IPS-18c (cell line): ENCODE data around the gene ZBTB48.
"Not testable (repeated sequence)": the region's sequence is repeated elsewhere in the genome, so short reads cannot be mapped to it uniquely, and the experiment has no call there.

ENCODE experiments used
- H3K4me3 ChIP-seq: 2 replicates; pipeline ENCODE4 v1.7.0; 2013; ENCODE audit warnings: low read depth, mild to moderate bottlenecking, low read length, moderate library complexity; ENCODE audit not compliant: insufficient read depth
- H3K9me3 ChIP-seq: one replicate; pipeline ENCODE4 v1.6.1; 2013; ENCODE audit warnings: mild to moderate bottlenecking, low read length, moderate library complexity; ENCODE audit not compliant: control insufficient read depth, insufficient read depth

Gene ZBTB48

DNA sequence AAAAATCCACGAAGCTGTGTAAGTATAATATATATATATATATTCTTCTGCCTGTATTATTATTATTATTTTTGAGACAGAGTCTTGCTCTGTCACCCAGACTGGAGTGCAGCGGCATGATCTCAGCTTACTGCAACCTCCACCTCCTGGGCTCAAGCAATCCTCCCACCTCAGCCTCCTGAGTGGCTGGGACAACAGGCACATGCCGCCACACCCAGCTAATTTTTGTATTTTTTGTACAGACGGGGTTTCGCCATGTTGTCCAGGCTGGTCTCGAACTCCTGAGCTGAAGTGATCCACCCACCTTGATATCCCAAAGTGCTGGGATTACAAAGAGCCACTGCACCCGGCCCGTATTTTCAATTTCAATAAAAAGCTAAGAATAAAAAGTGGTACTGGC lies 20.2 kb downstream of the ZBTB48 start:
- not testable (repeated sequence) for H3K4me3 ChIP-seq, H3K9me3 ChIP-seq

DNA sequence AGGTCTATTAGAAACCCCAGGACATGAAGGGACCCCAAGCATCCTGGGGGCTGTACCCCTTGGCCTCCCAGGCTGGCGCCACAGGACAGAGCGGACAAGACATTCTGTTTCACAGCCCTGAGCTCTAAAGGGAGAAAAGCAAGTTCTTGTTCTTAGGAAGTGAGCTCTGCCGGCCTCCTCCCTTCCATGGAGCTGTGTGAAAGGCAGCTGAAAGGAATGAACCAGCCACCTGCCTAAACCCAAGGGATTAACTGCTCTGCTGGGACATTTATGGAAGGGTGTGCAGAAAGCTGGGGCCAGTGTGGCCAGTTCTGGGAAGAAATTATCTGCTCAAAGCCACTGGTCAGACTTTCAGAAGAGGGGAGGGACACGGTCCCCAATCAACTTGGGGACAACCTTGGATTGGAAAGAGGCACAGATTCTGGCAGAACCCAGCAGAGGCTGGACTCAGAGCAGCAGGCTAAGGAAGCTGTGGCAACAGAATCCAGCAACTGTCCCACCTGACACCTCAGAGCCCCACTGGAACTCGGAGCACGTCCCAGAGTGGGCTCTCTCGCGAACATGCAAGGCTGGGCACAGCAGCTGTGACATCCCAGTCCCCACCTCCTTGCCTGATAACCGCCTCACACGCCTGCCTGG lies 20.7 kb downstream of the ZBTB48 start:
- peaks cover 6% of the 10 kb centered on the region for H3K9me3 ChIP-seq
- peak overlapping the region; percentile 97 for H3K4me3 ChIP-seq

DNA sequence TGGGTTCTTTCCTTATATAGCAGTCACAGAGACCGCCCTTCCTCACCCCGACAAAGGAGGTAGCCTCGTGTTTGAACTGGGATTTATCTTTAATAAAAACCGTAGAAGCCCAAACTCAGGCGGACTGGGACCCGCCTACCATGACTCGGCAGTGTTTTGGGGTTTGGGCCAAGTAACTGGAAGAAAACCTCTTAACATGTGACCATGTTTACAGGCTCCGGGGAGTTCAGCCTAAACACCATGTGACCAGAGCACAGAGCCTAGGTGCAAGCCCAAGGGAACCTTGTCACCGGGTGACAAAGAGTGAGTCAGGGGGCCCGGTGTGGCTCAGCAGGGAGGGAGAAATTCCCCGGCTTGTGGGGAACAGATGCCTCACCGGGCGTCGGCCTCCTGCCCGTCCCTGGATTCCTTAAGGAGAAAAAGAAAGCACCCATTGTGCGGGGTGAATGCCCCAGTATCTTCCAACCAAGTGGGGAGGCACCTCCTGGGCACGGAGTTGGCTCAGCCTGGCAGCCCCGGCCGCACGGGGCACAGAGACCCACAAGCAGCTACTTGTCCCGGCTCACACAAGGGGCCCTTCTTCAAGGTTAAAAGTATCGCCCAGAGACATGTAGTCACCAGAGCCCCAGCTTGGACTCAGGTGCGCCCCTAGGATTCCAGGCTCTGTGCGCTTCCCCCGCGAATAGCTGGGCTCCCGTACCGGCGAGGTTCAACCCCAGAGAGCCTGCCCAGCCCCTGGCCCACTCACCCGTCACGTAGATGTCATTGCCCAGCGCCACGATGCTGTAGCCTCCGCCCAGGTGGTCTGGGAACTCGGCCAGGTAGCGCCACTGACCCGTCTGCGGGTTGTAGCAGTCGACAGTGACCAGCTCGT lies 21.5 kb downstream of the ZBTB48 start:
- H3K9me3 ChIP-seq, result peaks cover 6% of the 10 kb centered on the region
- peak overlapping the region; percentile 97 for H3K4me3 ChIP-seq

DNA sequence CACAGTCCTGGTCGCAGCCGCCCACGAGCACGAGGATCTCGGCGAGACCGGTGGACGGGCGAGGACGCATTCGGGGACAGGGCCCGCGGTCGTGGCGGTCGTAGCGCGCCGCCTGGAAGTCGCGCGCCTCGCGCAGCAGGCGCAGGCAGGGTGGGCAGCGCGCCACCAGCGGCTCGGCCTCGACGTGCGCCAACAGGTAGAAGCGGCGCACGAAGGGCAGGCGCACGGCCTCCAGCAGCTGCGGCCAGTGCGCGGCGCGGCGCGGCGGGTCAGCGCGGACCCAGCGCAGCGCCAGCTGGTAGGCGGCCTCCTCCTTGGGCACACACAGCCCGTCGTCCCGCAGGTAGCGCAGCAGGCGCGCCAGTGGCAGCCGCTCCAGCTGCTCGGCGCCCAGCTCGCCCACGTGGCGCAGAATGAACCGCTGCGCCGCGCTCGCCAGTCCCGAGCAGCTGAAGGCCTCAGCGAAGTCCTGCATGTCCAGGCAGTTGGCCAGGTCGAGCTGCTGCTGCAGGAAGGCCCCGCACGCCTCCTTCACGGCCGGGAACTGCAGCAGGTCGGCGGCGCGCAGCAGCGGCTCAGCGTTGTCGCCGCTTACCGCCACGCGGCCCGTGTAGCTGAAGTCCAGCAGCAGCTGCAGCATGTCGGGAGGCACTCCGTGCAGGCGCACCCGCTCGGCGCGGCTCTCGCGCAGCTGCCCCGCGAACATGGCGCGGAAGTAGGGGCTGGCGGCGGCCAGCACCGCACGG lies 22.3 kb downstream of the ZBTB48 start:
- Histone ChIP-seq H3K4me3 (peak overlapping the region; percentile 97), H3K9me3 (peaks cover 6% of the 10 kb centered on the region)

DNA sequence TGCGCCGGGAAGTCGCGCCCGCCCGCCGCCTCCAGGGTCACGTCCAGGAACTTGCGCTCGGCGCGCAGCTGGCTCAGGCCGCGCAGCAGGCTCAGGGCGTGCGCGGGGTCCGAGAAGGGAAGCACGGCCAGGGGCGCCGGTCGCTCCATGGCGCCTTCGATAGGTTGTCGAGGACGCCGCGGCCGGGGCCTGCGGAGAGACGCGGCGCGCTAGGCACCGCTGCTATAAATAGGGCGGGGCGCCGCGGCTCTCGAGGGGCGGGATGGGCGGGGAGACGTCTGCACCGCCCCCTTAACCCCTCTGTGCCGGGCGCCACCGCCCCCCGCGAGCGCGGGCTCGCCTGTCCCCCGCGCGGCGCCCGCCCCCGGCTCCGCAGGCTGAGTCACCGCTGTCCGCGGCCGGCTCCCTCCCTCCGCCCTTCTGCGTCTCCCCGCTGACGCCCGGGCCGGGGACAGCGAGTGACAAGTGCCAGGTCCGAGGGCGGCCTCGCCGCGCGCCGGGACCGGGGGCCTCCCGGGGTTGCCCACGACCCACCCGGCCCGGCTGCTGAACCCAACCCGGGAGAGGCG lies 23.0 kb downstream of the ZBTB48 start, which contains the start of gene KLHL21:
Gene KLHL21, minus strand, starts transcription at position 201 of the 569 bp plus-strand sequence. Its CDS starts 52 bp downstream, at position 149.
- peak within 1 kb of the TSS; percentile 97 for H3K4me3 ChIP-seq
- H3K9me3 ChIP-seq, result peaks cover 8% of the 10 kb centered on the region

DNA sequence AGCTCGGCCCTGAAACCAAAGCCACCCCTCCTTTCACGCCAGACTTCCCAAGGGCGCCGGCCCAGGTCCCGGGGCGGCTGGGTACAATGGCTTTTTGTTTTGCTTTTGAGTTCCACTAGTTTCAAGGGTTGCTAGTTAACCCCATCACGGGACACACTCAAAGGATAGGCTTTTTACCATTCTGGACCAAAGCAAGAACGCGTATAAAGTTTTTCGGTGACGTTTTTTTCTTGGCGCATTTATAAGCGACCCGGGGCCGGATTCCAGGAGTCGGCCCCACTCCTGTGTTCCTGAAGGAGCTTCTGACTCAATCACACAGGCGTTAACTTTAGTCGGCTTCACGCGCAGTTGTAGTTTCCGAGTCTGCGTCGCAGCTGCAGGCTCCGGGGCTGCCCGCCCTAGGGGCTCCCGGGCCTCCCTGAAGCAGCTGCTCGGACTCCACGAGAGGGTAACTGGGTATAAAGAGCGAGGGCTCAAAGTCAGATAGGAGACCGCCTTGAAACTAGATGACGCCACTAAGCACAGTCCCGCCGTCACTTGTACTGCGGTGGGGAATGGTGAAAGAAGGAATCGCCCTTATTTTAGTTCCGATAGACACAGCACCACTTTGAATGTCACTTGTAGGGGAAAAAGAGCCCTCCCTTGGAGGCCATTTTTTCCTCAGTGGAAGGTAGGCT lies 23.6 kb downstream of the ZBTB48 start:
- peak overlapping the region; percentile 97 for H3K4me3 ChIP-seq
- H3K9me3 ChIP-seq, result peaks cover 8% of the 10 kb centered on the region

DNA sequence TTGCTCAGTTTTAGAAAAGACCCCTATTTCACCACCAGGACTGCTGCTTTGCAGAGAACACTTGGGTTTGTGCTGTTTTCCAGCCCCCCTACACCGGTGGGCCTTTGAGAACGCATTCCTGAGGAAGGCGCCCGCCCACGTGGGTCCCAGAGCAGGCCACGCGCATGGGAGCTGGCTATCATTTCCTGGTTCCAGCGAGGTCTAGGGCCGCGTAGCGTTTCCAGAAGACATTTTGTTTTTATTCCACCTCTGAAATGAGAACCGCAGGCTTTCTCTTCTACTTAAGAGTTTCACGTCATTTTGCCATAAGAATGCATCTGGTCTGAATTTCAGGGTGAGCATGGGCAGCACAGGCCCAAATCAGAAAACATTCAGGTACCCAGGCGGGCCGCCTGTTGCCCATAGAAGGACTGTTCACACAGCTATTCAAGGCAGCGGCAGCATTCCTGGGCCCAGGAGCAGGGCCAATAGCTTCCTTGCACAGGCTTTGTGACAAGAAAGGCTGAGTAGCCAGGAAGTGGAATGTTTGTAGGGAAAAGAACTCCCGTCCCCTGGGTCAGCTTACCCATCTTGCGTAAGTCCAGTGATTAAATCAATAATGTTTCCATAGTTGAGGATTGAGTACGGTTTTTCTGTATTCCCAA lies 24.2 kb downstream of the ZBTB48 start:
- Histone ChIP-seq H3K4me3 (peak overlapping the region; percentile 97), H3K9me3 (peaks cover 8% of the 10 kb centered on the region)

DNA sequence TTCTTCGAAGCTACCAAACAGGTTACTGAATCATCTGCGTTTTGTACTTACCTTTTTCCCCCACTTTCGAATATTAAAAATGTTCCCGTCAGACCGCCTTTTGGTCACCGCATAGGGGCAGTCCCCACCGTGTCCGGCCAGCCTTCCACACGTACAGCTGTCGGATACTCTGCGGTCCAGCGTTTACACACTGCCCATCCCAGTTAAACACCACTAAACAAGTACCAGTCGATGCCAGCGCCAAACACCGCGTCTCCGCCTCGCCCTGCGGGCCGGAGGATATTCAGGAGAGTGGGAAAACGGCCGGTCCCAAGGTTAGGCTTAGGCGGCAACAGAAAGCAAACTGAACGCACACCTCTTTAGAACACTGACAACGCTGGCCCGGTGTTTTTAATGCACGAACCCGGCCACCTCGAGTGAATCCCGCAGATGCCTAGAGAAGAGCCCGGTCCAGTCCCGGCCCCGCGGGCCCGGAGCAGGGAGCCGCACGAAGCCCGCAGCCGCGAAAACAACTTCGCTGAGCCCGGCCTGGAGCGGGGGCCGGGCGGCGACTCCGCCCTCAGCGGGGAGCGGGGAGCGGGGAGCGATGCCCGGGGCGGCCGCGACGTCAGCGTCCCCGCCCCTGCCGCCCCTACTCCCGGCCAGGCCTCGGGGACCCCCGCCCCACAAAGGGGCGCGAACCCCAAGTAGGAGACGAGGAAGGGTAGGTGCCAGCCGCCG lies 33.0 kb downstream of the ZBTB48 start:
- H3K9me3 ChIP-seq, result no peaks in the 10 kb centered on the region
- peak overlapping the region; percentile 77 for H3K4me3 ChIP-seq

DNA sequence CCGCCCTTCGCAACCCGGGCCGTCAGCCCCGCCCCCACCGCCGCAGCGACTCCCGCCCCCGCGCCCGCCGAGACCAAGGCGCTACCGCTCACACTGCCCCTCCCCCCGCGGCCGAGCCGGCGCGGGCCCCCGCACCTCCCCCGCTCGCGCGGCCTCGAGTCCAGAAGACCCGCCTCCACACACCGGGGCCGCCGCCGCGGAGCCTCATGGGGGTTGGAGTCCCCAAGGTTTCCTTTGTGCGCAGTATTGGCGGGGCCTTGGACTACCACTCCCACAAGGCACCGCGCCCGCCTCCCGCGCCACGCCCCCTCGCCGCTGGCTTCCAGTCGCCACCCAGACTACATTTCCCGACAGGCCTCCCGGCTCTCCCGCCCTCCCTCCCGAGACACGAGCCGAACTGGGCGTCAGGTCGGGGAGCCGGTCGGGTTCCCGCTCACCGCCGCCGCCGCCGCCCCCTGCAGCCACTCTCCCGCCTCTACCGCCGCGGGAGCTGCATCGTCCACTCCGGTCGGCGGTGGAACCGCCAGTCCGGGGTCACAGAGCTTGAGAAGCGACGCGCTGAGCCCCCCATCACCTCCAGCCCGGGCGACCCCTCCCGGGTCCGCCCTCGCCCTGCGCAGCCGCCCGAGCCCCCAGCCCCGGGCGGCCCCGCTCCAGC lies 33.7 kb downstream of the ZBTB48 start, which contains the start of gene PHF13:
Gene PHF13, plus strand, starts transcription at position 371 of the 658 bp plus-strand sequence. CDS start 336 bp downstream, outside the sequence.
- peak within 1 kb of the TSS; percentile 86 for H3K4me3 ChIP-seq
- H3K9me3 ChIP-seq, result no peaks in the 10 kb centered on the region

DNA sequence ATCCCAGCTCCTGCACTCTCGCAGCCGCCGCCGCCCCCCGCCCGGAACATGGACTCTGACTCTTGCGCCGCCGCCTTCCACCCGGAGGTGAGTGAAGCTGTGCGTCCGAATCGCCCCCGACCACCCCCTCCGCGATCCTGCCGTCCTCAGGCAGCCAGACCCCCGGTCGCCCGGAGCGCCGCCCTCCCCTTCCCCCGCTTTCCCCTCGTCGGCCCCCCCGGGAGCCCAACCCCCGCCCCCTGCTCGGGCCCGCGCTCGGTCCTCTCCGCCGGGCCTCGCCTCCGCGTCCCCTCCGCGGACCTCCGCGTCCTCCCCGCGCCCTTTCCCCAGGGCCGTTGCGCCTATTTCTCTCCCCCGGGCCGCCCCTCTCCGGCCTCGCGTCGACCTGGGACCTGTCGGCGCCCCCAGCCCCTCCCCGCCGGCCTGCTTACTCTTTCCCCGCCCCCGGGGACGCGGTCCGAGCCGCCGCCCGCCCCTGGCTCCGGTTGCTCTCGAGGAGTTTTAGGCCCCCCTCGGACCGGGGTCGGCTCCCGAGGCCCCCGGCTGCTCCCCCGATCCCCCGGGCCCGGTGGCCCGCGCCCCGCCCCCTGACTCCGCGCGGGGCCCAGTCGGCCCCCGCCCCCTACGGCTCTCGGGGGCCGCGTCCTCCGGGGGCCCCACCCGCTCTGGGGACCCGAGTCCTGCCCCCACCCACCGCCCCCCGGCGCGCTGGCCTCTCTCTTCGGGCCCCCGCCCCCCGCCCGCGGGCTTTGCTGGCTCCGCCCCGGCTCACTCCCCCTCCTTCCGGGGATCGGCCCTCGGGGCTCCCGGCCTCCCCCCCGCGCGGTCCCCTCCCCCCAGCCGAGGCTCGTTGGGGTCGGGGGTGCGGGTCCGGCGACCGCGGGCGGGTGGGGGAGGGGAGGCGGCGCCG lies 34.5 kb downstream of the ZBTB48 start:
- H3K4me3 ChIP-seq, result peak overlapping the region; percentile 86

DNA sequence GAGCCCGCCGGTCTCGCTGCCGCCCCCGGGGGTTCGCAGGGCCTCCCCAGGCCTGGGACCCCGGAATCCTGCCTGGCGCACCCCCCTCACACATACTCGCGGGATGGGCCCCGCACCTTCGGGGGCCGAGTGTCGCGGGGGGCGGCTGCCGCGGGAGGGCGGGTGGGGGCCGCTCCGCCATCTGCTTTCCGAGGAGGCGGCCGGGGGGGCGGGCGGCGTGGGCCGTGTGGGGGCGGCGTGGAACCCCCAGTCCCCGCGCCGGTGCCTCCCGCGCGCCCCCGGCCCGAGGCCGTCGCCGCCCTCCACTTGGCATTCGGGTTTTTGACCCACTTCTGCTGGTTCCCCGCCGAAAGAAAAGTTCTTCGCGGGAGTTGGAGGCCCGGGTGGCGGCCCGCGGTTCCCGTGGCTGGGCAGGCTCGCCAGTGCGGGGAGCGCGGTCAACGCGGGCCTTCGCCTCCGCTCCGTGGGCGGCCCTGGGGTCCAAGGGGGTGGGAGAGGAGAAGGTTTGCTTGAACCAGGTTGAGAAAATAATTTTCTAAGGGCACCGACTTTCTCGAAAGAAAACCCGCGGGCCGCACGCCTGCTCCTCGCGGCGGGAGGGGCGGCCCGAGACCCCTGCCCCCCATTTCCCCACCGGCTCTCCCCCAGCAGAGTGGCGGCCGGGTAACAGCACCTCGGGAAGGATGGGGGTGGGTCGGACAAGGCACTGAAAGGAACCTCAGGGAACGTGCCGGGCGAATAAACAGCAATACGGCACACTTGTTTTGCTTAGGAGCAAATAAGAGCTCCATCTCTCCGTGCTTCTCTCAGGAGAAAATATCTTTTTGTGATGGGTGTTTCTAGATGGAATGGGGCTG lies 35.4 kb downstream of the ZBTB48 start:
- H3K4me3 ChIP-seq, result peak overlapping the region; percentile 58

More for the DNA sequence above, 34.5 kb downstream of the ZBTB48 start:
- no peaks in the 10 kb centered on the region for H3K9me3 ChIP-seq

DNA sequence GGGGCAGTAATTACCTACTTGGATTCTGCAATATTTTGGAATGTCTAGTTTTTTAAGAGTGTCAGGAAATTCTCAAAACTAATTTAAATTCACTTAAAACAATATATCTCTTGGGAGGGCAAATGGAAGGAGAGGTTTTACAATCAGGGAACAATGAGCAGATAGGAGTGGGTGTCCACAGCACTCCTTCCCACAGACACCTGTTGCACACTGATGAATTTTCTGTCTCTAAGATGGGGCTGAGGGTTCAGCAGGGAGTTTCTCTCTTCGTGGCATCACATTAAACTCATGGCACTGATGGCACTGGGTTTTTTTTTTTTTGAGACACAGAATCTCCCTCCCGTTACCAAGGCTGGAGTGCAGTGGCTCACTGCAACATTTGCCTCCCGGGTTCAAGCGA lies 39.3 kb downstream of the ZBTB48 start:
- Histone ChIP-seq H3K4me3 (no peak overlapping the region), H3K9me3 (no peaks in the 10 kb centered on the region)

More for the DNA sequence above, 35.4 kb downstream of the ZBTB48 start:
- H3K9me3 ChIP-seq, result no peaks in the 10 kb centered on the region

DNA sequence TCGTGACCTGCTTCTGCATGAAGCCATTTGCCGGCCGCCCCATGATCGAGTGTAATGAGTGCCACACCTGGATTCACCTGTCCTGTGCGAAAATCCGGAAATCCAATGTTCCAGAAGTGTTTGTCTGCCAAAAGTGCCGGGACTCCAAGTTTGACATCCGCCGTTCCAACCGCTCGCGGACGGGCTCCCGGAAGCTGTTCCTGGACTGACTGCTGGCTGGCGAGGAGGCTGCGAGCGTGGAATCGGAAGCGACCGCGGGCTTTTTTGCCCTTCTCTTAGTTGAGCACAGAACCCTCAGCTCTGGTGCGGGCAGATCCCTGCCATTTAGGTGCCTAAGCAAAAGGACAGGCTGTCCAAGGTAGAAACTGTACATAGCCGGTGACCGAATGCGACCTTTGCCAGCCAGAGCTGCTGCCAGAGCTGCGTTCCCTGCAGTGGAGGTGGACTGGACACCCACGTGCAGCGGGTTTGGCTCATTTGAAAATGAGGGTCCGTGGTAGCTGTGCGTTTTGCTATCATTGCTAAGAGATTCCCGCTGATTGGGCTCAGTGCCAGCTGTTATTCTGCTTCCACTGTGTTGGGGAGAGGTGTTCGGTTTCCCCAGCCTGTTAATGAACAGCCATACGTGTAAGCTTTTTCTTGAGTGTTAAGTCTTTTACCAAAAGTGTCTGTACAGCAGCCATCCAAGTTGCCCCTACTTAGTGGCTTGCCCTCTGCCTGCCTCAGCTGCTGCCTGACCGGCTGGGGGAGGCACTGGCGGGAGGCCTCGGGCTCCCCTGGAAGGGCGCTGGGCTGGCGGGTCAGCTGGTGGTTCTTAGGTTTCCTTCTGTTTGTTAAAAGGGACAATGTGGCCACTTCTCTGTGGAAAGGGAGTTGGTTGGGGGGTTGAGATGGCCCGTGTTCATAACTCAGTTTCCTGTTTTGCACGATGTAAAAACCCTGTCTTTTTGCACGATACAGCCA lies 41.9 kb downstream of the ZBTB48 start:
- Histone ChIP-seq H3K9me3 (no peaks in the 10 kb centered on the region), H3K4me3 (no peak overlapping the region)
